Transverse colon (tissue), 4 donors: ENCODE data around the gene AMOTL1. TPM values are rescaled to one million over a fixed set of nuclear protein-coding genes. Genes with fewer than 3 reads are reported as not detected.

Experiments
- DNase-seq: peaks from one replicate; pipeline ENCODE4 v3.0.0-alpha.2; 2019
- H3K27ac ChIP-seq, 4 donors: fragments of 200-600 bp; sonication (generic); 2 replicates each; pipeline ENCODE4 v1.5.1; 2016 to 2018; ENCODE audit warnings: inconsistent platforms in 4 of 4
- H3K27me3 ChIP-seq: fragments of 200-600 bp; sonication (generic); 2 replicates; pipeline ENCODE4 v1.5.1; 2017; ENCODE audit warnings: inconsistent platforms
- H3K36me3 ChIP-seq, 4 donors: fragments of 200-600 bp; sonication (generic); 2 replicates each; pipeline ENCODE4 v1.5.1; 2017 to 2019; ENCODE audit warnings: inconsistent platforms in 4 of 4
- H3K4me1 ChIP-seq, 4 donors: fragments of 200-600 bp; sonication (generic); 2 replicates each; pipeline ENCODE4 v1.5.1; 2017 to 2020; ENCODE audit warnings: inconsistent platforms in 4 of 4
- H3K4me3 ChIP-seq, 4 donors: fragments of 200-600 bp; sonication (generic); 1 replicate in 1 of 4; 2 replicates in 3 of 4; pipeline versions ENCODE4 v1.5.1 to v1.6.1; 2017 to 2019; ENCODE audit warnings: inconsistent platforms in 4 of 4
- H3K9me3 ChIP-seq, 2 donors: fragments of 200-600 bp; sonication (generic); 2 replicates each; pipeline ENCODE4 v1.5.1; 2017 to 2019; ENCODE audit warnings: inconsistent platforms in 2 of 2
- EP300 ChIP-seq: sonication (generic); formaldehyde crosslinking; IDR thresholded peaks from one replicate; pipeline ENCODE4 v1.6.1; 2017; ENCODE audit warnings: antibody characterized with exemption, low read depth
- POLR2A ChIP-seq: fragments of 450-650 bp; IDR thresholded peaks from one replicate; pipeline ENCODE4 v1.6.1; 2016; ENCODE audit warnings: antibody characterized with exemption, mild to moderate bottlenecking, moderate library complexity
- POLR2AphosphoS5 ChIP-seq, 3 donors: sonication (generic); formaldehyde crosslinking; IDR thresholded peaks; one replicate each; pipeline ENCODE4 v1.6.1; 2016; ENCODE audit warnings: antibody characterized with exemption in 3 of 3
- WGBS, 2 donors: methylation state at CpG; one replicate each; pipeline ENCODE4 v1.1.5; 2018; ENCODE audit warnings: low coverage in 1 of 2; 5-methylcytosine and 5-hydroxymethylcytosine counted together
- in situ Hi-C, 4 donors: fragments of 200-750 bp; cut with MboI; loops; one replicate each; pipeline versions ENCODE4 v1.15.0 to v1.15.1; 2017; ENCODE audit warnings: low sequenced_read_pairs in 3 of 4, low pct_ligation_motif_present in 1 of 4, low pct_unique_long_range_greater_than_20kb in 1 of 4
- intact Hi-C: fragments of 100-400 bp; cut with DNase I; formaldehyde crosslinking; loops from one replicate; pipeline ENCODE4 v1.15.1; 2023; ENCODE audit warnings: low total_unique reads
- total RNA-seq, 4 donors: library from RNA; depleted of rRNA; stranded (reverse); fragments of >200 nt; gene quantifications; one replicate each; pipeline ENCODE4 v1.1.0, GENCODE V29; 2016
- TF ChIP-seq, protein P1 (sequence below), 5 experiments: fragments of 200-600 bp in 3 of 5; fragments of 450-650 bp in 2 of 5; sonication (generic) in 3 of 5; IDR thresholded peaks; 1 replicate in 2 of 5; 2 replicates in 3 of 5; pipeline ENCODE4 v1.5.1; 2016 to 2017; ENCODE audit warnings: antibody characterized with exemption in 5 of 5, inconsistent platforms in 3 of 5, mild to moderate bottlenecking in 2 of 5, moderate library complexity in 1 of 5

Gene AMOTL1
- total RNA-seq, 4 donors from 2014 or later: 14.3 to 23.9 (median 16.8) TPM

DNA sequence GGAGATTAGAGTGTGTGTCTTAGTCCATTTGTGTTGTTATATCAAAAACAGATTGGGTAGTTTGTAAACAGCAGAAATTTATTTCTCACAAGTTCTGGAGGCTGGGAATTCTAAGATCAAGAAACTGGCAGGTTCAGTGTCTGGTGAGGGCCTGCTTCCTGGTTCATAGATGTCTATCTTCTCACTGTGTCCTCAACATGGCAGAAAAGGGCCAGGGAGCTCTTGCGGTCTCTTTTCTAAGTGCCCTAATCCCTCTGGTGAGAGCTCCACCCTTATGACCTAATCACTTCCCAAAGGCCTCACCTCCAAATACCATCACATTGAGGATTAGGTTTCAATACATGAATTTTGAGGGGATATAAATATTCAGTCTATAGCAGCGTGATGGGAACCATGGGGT lies 25.5 kb upstream of the AMOTL1 start:
- TF ChIP-seq POLR2A: no peak
- no peak for TF ChIP-seq POLR2AphosphoS5 (IDR thresholded peaks at IDR 0.05)
- TF ChIP-seq, protein P1, sequence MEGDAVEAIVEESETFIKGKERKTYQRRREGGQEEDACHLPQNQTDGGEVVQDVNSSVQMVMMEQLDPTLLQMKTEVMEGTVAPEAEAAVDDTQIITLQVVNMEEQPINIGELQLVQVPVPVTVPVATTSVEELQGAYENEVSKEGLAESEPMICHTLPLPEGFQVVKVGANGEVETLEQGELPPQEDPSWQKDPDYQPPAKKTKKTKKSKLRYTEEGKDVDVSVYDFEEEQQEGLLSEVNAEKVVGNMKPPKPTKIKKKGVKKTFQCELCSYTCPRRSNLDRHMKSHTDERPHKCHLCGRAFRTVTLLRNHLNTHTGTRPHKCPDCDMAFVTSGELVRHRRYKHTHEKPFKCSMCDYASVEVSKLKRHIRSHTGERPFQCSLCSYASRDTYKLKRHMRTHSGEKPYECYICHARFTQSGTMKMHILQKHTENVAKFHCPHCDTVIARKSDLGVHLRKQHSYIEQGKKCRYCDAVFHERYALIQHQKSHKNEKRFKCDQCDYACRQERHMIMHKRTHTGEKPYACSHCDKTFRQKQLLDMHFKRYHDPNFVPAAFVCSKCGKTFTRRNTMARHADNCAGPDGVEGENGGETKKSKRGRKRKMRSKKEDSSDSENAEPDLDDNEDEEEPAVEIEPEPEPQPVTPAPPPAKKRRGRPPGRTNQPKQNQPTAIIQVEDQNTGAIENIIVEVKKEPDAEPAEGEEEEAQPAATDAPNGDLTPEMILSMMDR (IDR thresholded peaks at IDR 0.05): no peak
- TF ChIP-seq EP300: no peak
- Histone ChIP-seq H3K9me3 (no peaks in the 10 kb centered on the region), H3K27ac (no peak overlapping the region), H3K4me3 (no peak overlapping the region), H3K27me3 (peaks cover 73% of the 10 kb centered on the region), H3K36me3 (no peaks in the 10 kb centered on the region), H3K4me1 (peaks cover 0 to 6% (median 2%) of the 10 kb centered on the region in 4 donors)
- in situ Hi-C loops (no loop called here), intact Hi-C loops (loop anchor here (1.0 kb wide), 1 partner anchor 30 kb away; no protein-coding TSS in a partner anchor)
- no peak for DNase-seq
- WGBS, 2 donors: 84 to 100% methylated on average over 1 to 2 of the region's 2 CpGs

- in situ Hi-C loops: no loop called here
- Histone ChIP-seq H3K27ac (no peak overlapping the region), H3K9me3 (no peaks in the 10 kb centered on the region), H3K36me3 (no peaks in the 10 kb centered on the region), H3K27me3 (peaks cover 37% of the 10 kb centered on the region), H3K4me3 (no peak overlapping the region), H3K4me1 (peaks cover 0 to 13% (median 2%) of the 10 kb centered on the region in 4 donors)
- DNase-seq: no peak
- intact Hi-C loops: no loop called here
- TF ChIP-seq POLR2AphosphoS5 (IDR thresholded peaks at IDR 0.05) (no peak), POLR2A (no peak), EP300 (no peak)
- TF ChIP-seq, protein P1 (IDR thresholded peaks at IDR 0.05): no peak
- 32 to 39% methylated on average over 3 of the region's 3 CpGs for WGBS, 2 donors
These were observed 21.4 kb upstream of the AMOTL1 start for GRCh38 chr11:94746721-94747120.

DNA sequence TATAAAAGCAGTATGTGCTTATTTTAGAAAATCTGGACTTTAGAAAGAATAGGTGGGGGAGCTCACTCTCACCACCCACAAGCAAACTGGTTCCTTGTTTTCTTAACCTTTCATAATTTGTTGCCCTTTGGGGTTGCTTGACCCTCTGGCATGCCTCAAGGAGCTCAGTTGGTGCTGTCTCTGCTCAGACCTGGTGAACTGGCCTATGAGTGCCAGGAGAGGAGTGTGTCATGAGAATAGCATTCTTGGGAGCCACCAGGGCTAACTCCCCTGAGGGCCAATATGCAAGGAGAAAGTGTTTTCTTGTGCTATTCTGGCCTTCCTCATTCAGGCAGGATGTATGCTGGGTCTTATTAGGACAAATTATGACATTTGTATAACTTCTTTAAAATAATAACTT lies 21.0 kb upstream of the AMOTL1 start:
- Histone ChIP-seq H3K27me3 (peaks cover 33% of the 10 kb centered on the region), H3K9me3 (no peaks in the 10 kb centered on the region), H3K4me1 (peaks cover 0 to 18% (median 2%) of the 10 kb centered on the region in 4 donors), H3K27ac (no peak overlapping the region), H3K4me3 (no peak overlapping the region), H3K36me3 (no peaks in the 10 kb centered on the region)
- TF ChIP-seq EP300: no peak
- no peak for TF ChIP-seq POLR2A
- no peak for TF ChIP-seq POLR2AphosphoS5 (IDR thresholded peaks at IDR 0.05)
- TF ChIP-seq, protein P1 (IDR thresholded peaks at IDR 0.05): no peak
- intact Hi-C loops: no loop called here
- in situ Hi-C loops: no loop called here
- no peak for DNase-seq

DNA sequence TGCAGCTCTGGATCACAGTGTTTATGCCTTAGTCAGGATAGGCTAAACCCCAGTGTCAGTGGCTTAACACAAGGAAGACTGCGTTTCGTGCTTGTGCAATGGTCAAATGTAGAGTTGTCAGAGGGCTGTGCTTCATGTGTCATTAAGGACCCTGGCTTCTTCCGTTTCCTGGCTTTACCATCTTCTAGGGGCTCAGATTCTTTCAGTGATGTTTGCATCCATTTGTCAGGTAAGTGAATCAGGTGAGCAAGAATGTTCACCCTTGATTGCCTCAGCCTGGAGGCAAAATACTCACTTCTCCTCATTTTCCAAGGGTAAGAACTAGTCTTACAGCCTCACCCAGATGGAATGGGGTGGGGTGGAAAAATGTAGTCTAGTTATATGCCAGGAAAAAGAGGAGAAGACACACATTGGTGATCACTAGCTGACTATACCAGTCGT lies 20.5 kb upstream of the AMOTL1 start:
- Histone ChIP-seq H3K4me1 (peaks cover 0 to 22% (median 2%) of the 10 kb centered on the region in 4 donors), H3K4me3 (no peak overlapping the region), H3K27ac (no peak overlapping the region), H3K36me3 (no peaks in the 10 kb centered on the region), H3K9me3 (no peaks in the 10 kb centered on the region), H3K27me3 (peaks cover 28% of the 10 kb centered on the region)
- in situ Hi-C loops (no loop called here), intact Hi-C loops (no loop called here)
- no peak for DNase-seq
- 80 to 82% methylated on average over 4 of the region's 4 CpGs for WGBS, 2 donors
- TF ChIP-seq POLR2AphosphoS5 (IDR thresholded peaks at IDR 0.05): no peak
- no peak for TF ChIP-seq EP300
- TF ChIP-seq POLR2A: no peak
- TF ChIP-seq, protein P1 (IDR thresholded peaks at IDR 0.05): no peak
